Lower leg skin (tissue), 3 donors: ENCODE data around the gene SRSF5.

ENCODE experiments used
- CTCF ChIP-seq, 3 donors: fragments of 450-650 bp; IDR thresholded peaks; one replicate each; pipeline ENCODE4 v1.5.1; 2016; ENCODE audit warnings: antibody characterized with exemption in 3 of 3, mild to moderate bottlenecking in 3 of 3, moderate library complexity in 2 of 3
- POLR2A ChIP-seq, 2 donors: fragments of 450-650 bp; IDR thresholded peaks; one replicate each; pipeline ENCODE4 v1.6.1; 2016 to 2017; ENCODE audit warnings: antibody characterized with exemption in 2 of 2, mild to moderate bottlenecking in 1 of 2, moderate library complexity in 1 of 2

DNA sequence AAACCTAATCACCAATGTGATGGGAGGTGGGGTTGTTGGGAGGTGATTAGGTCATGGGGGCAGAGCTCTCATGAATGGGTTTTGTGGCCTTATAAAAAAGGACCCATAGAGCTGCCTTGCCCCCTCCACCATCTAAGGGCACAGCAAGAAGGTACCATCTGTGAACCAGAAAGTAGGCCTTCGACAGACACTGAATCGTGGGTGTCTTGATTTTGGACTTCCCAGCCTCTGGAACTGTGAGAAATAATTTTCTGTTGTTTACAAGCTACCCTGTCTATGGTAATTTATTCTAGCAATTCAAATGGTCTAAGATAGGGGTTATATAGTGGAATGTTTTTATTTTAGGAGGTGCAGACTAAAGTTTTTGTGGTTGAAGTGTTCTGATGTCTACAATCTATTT is 38.0 kb downstream of the SRSF5 start:
- TF ChIP-seq CTCF (IDR thresholded peaks at IDR 0.05) (no peak), POLR2A (IDR thresholded peaks at IDR 0.05) (no peak)
